ENCODE results near the gene FEN1.

FEN1 gene

DNA sequence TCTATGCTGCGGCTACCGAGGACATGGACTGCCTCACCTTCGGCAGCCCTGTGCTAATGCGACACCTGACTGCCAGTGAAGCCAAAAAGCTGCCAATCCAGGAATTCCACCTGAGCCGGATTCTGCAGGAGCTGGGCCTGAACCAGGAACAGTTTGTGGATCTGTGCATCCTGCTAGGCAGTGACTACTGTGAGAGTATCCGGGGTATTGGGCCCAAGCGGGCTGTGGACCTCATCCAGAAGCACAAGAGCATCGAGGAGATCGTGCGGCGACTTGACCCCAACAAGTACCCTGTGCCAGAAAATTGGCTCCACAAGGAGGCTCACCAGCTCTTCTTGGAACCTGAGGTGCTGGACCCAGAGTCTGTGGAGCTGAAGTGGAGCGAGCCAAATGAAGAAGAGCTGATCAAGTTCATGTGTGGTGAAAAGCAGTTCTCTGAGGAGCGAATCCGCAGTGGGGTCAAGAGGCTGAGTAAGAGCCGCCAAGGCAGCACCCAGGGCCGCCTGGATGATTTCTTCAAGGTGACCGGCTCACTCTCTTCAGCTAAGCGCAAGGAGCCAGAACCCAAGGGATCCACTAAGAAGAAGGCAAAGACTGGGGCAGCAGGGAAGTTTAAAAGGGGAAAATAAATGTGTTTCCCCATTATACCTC lies 3.3 kb downstream of the FEN1 start:
- no peak for DNase-seq

GRCh38 chr11:61797263-61797944 lies 4.7 kb downstream of the FEN1 start:
- DNase-seq, result peak; percentile 69

- DNase-seq, result no peak
Measured at GRCh38 chr11:61799665-61800284, 7.1 kb downstream of the FEN1 start.

DNA sequence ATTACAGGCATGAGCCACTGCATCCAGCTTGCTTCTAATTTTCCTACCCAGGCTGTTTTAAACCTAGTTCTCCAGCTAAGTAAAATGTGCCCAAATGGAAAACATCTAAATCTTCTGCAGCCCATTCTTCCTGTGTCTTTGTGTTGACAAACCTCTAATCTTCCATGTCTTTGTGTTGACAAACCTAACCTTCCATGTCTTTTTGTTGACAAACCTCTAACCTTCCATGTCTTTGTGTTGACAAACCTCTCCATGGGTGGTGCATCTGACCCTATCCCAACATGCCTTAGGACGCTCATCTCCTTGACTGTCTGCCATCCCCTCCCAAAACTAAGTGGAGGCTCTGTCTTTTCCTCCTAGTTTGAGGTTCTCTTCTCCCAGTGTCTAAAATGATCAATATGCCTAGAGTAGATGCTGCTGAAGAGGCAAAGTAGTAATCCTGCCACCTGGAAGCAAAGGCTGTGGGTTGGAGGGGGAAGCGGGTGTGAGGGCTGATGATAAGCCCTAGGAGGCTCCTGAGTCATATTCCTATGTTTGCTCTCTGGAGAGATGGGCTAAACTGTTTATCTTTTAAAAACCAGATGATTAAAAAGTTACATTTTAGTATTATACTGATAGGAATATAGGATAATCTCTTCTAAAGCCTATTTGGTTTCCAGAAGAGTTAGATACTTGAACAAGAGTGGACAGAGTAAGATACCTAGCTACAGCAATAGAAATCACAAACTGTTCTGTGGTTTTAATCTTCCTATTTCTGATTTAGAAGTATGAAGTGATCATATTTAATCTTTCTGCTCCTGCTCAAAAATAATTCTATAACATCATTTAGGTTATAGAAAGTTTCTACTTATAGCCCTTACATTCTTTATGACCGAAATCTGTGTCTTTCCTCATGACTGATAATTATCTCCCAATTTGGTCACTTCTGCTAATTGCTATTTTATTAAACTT lies 7.9 kb downstream of the FEN1 start:
- DNase-seq, result no peak

DNA sequence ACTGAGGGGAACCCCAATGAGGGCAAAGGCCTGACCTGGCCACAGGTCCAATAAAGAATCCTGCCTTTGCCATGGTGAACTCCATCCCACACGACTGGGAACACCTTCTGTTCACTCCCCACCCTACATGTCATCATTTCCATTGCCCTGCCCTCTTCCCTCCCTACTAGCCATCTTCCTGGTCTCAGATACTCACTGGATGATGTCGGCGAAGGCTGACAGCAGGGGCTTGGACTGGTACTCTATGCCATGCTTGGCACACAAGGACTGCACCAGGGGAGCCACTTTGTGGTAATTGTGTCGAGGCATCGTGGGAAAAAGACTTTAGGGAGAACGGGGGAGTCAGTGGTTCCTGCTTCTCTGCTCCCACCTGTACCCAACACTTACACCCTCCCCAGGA lies 9.9 kb downstream of the FEN1 start:
- no peak for DNase-seq

GRCh38 chr11:61803889-61804647 lies 11.4 kb downstream of the FEN1 start:
- no peak for DNase-seq

DNA sequence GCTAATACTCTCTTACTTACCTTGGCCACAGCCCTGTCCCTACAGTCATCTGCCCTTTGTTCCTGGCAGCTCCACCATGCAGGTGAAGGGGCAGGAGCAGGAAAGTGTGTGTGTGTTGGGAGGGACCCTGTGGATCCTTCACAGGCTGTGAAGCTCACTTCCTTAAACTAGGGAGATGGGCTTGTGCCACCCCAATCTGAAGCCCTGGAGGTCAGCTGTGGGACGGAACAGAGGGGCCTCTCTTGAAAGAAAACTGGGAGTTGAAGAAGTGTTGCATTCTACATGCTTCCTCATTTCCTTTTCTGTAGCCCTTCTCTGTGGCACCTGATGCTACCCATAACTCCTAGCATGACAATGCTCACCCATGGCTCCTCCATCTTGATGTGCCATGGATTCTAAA lies 12.4 kb downstream of the FEN1 start:
- DNase-seq, result no peak

DNA sequence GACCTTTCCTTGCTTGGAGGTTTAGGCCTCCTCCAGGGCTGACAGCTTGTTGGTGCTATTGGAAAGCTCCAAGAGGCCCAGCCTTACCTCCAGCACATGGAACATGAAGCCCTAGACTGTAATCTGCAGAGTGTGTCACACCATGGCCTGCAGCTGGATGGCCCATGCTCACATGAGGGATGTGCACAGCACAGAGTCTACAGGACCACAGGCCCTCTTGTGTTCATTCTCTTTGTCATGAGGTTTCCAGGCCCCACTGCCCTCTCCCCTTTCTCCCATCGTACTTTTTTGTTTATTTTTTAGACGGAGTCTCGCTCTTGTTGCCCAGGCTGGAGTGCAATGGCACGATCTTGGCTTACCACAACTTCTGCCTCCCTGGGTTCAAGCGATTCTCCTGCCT lies 14.1 kb downstream of the FEN1 start:
- DNase-seq, result no peak

DNA sequence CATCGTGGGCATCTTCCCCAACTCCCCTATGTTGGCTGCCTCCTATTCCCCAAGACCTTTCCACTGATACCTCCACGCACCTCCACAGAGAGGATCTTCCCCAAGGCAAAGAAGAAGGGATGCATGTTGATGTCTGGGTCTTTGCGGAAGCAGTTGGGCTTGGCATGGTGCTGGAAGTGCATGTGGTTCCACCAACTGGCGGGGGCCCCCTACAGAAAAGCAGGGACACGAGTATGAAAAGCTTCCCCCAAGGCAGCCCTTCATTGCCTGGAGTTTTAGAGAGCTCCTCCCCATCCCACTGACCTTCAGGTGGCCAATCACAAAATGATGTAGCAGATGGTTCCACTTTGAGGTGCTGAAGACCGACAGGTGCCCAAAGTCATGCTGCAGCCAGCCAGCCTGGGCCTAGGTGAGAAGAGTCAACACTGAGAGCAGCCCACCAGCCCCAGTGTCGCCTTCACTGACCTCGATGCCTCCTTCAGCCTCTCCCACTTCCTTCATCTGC lies 18.0 kb downstream of the FEN1 start:
- no peak for DNase-seq

DNA sequence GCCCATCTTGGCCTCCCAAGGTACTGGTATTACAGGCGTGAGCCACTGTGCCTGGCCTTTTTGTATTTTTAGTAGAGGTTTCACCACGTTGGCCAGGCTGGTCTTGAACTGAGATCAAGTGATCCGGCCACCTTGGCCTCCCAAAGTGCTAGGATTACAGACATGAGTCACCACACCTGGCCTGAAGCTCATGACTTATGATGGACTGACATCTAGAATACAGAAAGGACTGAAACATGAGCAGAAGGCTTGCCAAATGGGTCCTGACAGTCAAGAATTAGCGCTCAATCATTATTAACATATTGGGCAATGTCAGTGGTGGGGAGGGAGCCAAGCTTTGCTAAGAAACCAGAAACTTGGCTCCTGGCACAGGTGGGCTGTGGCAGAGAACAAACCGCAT lies 19.1 kb downstream of the FEN1 start:
- DNase-seq, result no peak

DNA sequence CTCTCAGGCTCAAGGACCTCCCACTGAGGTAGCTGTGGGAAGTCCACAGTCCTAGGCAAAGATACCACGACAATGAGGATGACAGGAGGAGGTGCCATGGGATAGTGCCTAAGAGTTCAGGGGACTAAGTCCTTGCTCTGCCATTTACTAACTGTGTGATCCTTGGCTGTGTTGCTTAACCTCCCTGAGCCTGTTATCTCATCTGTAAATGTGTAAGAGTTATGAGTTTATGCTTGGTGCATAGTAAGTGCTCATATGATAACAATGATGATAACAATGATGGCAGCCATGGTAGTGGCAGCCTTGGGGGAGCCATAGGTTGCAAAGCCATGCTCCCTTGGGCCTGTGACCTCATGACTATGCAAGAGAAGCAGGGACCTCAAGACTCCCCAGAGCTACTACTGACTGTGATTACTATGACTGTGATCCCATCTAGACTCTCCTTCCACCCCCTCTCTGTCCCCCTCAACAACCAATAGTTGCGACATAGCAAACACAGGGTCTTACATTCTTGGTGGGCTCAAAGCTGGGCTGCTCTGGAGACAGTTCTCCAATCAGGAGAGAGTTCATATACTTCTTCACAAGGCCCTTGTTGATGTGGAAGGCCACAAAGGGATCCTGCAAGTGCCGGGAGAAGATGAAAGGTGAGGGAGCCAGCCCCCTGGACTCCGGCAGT lies 20.2 kb downstream of the FEN1 start:
- no peak for DNase-seq

DNA sequence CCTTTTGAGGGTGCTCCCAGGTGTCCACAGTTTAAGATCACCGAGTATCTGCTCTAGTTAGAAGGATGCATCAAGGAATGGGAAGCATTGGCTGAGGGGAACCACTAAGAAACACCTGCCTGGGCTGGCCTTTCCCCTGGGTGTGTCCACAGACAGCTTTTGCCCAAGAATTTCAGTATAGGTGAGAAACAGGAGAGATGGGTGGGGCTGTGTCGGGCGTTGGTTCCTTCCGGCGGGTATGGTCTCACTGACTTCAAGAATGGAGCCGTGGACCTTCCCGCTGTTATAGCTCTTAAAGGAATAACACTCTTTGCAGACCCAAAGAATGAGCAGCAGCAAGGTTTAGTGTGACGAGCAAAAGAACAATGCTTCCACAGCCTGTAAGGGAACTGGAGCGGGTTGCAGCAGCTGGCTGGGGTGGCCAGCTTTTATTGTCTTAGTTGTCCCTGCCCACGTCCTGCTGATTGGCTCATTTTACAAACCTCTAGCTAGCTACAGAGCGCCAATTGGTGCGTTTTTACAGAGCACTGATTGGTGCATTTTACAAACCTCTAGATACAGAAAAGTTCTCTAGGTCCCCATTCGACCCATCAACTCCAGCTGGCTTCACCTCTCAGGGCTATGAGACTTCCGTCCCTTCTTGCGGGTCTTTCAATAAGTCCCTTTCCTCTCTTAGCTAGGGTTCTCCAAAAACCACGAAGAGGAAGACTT lies 21.7 kb downstream of the FEN1 start:
- peak; percentile 25 for DNase-seq

DNA sequence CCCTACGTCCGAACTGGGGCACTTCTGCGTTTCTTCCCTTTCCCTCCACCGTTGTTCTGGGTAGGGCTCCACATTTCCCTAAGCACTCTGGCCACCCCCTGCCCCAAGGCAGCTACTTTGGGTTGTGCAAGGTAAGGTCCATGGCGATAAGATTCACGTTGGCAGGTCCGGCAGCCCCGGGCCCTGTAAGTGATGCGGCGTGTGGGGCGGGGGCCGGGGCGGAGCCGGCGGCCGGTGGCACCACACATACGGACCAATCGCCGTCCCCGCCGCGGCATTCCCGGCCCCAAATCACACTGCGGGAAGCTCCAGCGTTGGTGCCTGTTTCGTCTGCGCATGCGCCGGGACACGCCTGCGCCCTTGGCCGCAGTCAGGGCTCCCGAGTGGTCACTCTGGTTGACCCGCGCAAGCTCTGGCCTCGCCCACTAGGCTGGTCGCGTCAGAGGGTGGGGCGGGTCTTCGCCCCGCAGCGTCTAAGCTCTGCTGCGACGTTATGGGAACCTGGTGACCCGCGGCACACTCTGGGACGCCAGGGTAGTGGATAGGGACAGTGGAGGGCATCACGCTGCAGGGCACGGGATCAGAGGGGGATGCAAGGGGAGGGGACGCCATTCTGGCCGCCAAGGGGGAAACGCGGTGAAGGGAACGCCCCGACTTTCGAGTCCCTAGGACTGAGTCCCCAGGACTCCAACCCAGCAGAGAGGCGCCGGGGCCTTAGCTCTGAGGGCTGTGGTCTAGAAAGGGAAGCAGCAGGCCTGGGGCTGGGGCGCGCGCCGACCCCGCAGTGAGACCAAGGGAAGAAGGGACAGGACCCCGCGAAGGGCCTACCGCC lies 22.5 kb downstream of the FEN1 start:
- DNase-seq, result peak; percentile 81

DNA sequence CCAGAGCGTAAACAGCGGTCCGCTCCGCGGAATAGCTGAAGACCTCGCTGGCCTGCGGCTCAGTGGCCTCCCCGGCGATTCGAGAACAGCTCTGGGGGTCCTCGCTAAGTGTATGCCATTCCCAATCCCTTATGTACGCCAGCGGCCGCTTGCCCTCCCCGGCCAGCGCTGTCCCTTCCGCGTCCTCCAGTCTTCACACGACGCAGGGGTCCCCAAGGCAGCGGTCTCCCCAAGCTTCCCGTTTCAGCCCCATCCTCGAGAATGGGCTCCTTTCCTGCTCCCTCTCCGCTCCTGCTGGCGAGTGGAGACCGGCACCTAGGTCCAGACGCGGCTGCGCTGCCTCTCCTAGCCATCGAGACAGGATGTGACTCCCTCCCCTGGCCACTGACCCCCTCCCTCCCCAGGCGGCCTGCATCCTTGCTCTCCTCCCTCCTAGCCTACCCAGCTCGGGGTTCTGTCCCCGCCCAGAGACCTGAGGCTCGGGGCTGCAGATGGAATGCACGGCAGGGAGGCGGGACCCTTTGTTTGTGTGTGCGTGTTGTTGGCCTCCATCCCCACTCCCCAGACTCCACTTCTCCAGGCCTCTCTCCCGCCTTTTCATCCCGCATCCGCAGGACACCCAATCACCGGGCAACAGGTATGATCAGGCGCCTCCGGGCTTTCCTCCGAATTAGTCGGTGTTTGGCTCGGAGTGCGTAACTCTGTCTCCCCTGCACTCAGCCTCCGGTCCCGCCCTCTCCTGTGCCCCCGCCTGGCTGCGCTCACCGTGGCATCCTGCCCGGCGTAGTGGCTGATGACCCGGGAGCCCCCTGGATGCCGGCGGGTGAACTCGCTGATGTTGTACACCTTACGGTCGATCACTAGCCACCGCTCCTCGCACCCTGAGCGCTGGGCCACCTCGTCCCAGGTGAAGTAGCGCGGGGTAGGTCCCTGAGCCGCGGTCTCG lies 23.4 kb downstream of the FEN1 start:
- DNase-seq, result peak; percentile 53

- DNase-seq, result peak; percentile 84
Measured at GRCh38 chr11:61816736-61817455, 24.2 kb downstream of the FEN1 start, which contains the start of gene FADS1. FADS1 (minus strand) TSS chr11:61817003; CDS start chr11:61816929, 74 bp downstream.

DNA sequence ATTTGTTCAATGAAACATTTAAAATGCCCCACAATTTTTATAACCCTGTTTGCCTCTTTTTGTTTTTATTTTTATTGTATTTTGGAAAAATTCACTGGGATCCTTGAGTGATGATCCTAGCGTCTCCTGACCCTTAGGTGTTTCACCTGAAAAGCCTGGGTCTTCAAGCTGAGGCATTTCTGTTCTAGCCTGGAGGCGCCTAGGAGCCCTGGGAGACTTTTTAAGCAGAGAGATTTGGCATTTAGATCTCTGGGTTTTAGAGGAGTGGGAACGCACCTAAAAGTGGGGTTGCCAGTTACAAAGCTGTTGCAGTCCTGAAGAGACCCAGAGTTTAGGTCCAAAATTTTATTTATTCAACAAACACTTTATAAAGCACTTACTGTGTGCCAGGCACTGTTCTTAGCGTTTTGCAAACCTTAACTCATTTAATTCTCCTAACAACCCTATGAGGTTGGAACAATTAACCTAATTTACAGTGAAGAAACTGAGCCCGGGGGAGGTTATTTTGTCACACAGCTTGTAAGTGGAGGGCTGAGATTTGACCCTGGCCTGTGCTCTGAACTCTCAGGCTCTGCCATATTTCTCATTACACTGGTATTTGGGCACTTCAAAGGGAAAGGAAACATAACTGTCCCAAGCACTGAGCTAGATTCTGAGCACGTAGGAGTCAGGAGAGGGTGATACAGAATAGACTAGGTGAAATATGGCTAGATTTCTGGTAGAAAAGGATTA lies 24.9 kb downstream of the FEN1 start:
- no peak for DNase-seq

GRCh38 chr11:61820174-61820573 lies 27.5 kb downstream of the FEN1 start:
- no peak for DNase-seq
